ENCODE results near the gene NUDT22.
A peak's percentile ranks its signal among the peaks of the same experiment; 100 is the strongest.

Gene NUDT22

GRCh38 chr11:64225608-64226506 is at the start of gene NUDT22, which contains the start of gene TRPT1:
TSS of gene NUDT22 (plus strand) at chr11:64226274. CDS start at chr11:64226653, 379 bp downstream.
TSS of gene TRPT1 (minus strand) at chr11:64226186. CDS start at chr11:64225860, 326 bp downstream.
- peak; percentile 84 for DNase-seq (ENCODE audit: low spot score)

GRCh38 chr11:64176751-64177150 is 49.3 kb upstream of the NUDT22 start:
- no peak for DNase-seq (ENCODE audit: low spot score)

GRCh38 chr11:64178203-64178602 is 47.9 kb upstream of the NUDT22 start:
- DNase-seq (ENCODE audit: low spot score), result no peak

- no peak for DNase-seq (ENCODE audit: low spot score)
Measured at GRCh38 chr11:64178951-64179639, 47.0 kb upstream of the NUDT22 start.

- no peak for DNase-seq (ENCODE audit: low spot score)
Measured at GRCh38 chr11:64180891-64181290, 45.2 kb upstream of the NUDT22 start.

GRCh38 chr11:64181506-64182411 is 44.3 kb upstream of the NUDT22 start:
- peak; percentile 90 for DNase-seq (ENCODE audit: low spot score)

- no peak for DNase-seq (ENCODE audit: low spot score)
Measured at GRCh38 chr11:64183890-64184289, 42.2 kb upstream of the NUDT22 start.

- no peak for DNase-seq (ENCODE audit: low spot score)
Measured at GRCh38 chr11:64185175-64185692, 40.8 kb upstream of the NUDT22 start.

GRCh38 chr11:64185693-64186491 is 40.2 kb upstream of the NUDT22 start, which contains the start of gene STIP1:
TSS of gene STIP1 (plus strand) at chr11:64186171. CDS start at chr11:64186262, 91 bp downstream.
- peak; percentile 100 for DNase-seq (ENCODE audit: low spot score)

- DNase-seq (ENCODE audit: low spot score), result no peak
Measured at GRCh38 chr11:64186492-64187165, 39.4 kb upstream of the NUDT22 start.

- DNase-seq (ENCODE audit: low spot score), result no peak
Measured at GRCh38 chr11:64192434-64192833, 33.6 kb upstream of the NUDT22 start.

- no peak for DNase-seq (ENCODE audit: low spot score)
Measured at GRCh38 chr11:64196626-64197025, 29.4 kb upstream of the NUDT22 start.

- no peak for DNase-seq (ENCODE audit: low spot score)
Measured at GRCh38 chr11:64198511-64198910, 27.6 kb upstream of the NUDT22 start.

- no peak for DNase-seq (ENCODE audit: low spot score)
Measured at GRCh38 chr11:64201543-64201942, 24.5 kb upstream of the NUDT22 start.

- DNase-seq (ENCODE audit: low spot score), result no peak
Measured at GRCh38 chr11:64202992-64203391, 23.1 kb upstream of the NUDT22 start.

GRCh38 chr11:64203421-64204079 is 22.5 kb upstream of the NUDT22 start:
- no peak for DNase-seq (ENCODE audit: low spot score)

GRCh38 chr11:64204080-64204440 is 22.0 kb upstream of the NUDT22 start:
- DNase-seq (ENCODE audit: low spot score), result no peak

- peak; percentile 85 for DNase-seq (ENCODE audit: low spot score)
Measured at GRCh38 chr11:64204464-64204989, 21.5 kb upstream of the NUDT22 start.

GRCh38 chr11:64206457-64207255 is 19.4 kb upstream of the NUDT22 start, which contains the start of gene FERMT3:
TSS of gene FERMT3 (plus strand) at chr11:64206721. CDS start at chr11:64207365, 644 bp downstream.
- DNase-seq (ENCODE audit: low spot score), result no peak

Data from kidney tubule cell (primary cell).